Liver (tissue), 3 donors: Measurements from ENCODE around the gene THAP10.

Experiments used
- FOXA1 ChIP-seq: IDR thresholded peaks from 2 replicates; pipeline ENCODE4 v1.6.1; 2016; ENCODE audit warnings: antibody characterized with exemption
- JUND ChIP-seq, 2 donors: IDR thresholded peaks; 2 replicates each; pipeline ENCODE4 v1.6.1; 2016; ENCODE audit warnings: antibody characterized with exemption in 2 of 2
- RAD21 ChIP-seq, 2 donors: IDR thresholded peaks; 2 replicates each; pipeline ENCODE4 v1.6.1; 2016; ENCODE audit warnings: antibody characterized with exemption in 2 of 2, mild to moderate bottlenecking in 2 of 2
- RXRA ChIP-seq, 2 donors: IDR thresholded peaks; 2 replicates each; pipeline ENCODE4 v1.6.1; 2017 to 2018; ENCODE audit warnings: antibody characterized with exemption in 2 of 2, mild to moderate bottlenecking in 1 of 2
- TAF1 ChIP-seq: conservative IDR thresholded peaks from 2 replicates; pipeline ENCODE4 v1.6.1; 2016; ENCODE audit warnings: antibody characterized with exemption, mild to moderate bottlenecking
- YY1 ChIP-seq: IDR thresholded peaks from 2 replicates; pipeline ENCODE4 v1.6.1; 2016; ENCODE audit warnings: antibody characterized with exemption, mild to moderate bottlenecking
- TF ChIP-seq, protein P1 (sequence below): fragments of 150-350 bp; IDR thresholded peaks from 2 replicates; pipeline ENCODE4 v1.5.1; 2017; ENCODE audit warnings: improper control_type of control experiment, low read depth, low read length; ENCODE audit not compliant: missing input control
- TF ChIP-seq, protein P2 (sequence below): IDR thresholded peaks from 2 replicates; pipeline ENCODE4 v1.6.1; 2016; ENCODE audit warnings: antibody characterized with exemption
- TF ChIP-seq, protein P3 (sequence below): IDR thresholded peaks from 2 replicates; pipeline ENCODE4 v1.6.1; 2016; ENCODE audit warnings: antibody characterized with exemption
- TF ChIP-seq, protein P4 (sequence below): IDR thresholded peaks from 2 replicates; pipeline ENCODE4 v1.6.1; 2016; ENCODE audit warnings: antibody characterized with exemption, mild to moderate bottlenecking
- TF ChIP-seq, protein P5 (sequence below): IDR thresholded peaks from 2 replicates; pipeline ENCODE4 v1.6.1; 2016; ENCODE audit warnings: antibody characterized with exemption
- donor health status: healthy.
- donor health status: healthy.

DNA sequence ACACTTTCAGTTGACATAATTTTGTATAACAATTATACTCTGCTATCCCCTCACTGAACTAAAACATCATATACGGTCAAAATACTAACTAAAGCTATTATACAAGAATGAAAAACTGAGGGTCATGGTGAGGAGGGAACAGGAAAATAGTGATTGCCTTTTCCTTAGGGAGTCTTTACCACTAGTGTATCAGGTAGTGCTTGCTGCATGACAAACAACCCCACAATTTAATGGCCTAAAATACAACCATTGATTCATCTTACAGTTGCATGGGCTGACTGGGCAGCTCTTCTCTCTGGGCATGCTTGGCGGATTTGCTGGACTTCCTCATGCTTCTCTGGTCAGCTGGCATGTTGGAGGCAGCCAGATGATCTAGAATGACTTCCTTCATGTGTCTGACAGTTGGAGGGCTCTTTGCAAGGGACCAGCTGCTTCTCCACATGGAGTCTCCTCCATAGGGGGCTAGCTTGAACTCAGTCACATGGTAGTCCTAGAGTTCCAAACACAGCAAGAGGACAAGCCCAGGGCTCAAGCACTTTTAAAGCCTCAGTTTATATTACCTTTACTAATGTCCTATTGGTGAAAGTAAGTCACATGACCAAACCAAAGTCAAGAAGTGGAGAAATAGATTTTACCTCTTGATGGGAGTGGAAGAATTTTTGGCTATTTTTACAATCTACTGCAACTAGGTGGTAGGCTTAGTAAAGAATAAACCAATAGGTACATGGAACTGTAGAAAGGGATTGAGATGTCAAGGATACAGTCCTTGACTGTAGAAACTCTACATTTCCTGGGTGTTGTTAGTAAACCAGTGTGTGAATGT is 18.8 kb downstream of the THAP10 start:
- TF ChIP-seq, protein P1, sequence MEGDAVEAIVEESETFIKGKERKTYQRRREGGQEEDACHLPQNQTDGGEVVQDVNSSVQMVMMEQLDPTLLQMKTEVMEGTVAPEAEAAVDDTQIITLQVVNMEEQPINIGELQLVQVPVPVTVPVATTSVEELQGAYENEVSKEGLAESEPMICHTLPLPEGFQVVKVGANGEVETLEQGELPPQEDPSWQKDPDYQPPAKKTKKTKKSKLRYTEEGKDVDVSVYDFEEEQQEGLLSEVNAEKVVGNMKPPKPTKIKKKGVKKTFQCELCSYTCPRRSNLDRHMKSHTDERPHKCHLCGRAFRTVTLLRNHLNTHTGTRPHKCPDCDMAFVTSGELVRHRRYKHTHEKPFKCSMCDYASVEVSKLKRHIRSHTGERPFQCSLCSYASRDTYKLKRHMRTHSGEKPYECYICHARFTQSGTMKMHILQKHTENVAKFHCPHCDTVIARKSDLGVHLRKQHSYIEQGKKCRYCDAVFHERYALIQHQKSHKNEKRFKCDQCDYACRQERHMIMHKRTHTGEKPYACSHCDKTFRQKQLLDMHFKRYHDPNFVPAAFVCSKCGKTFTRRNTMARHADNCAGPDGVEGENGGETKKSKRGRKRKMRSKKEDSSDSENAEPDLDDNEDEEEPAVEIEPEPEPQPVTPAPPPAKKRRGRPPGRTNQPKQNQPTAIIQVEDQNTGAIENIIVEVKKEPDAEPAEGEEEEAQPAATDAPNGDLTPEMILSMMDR, result no peak
- TF ChIP-seq JUND (IDR thresholded peaks at IDR 0.05), result no peak
- TF ChIP-seq, protein P2, sequence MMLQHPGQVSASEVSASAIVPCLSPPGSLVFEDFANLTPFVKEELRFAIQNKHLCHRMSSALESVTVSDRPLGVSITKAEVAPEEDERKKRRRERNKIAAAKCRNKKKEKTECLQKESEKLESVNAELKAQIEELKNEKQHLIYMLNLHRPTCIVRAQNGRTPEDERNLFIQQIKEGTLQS, result no peak
- TF ChIP-seq, protein P3, sequence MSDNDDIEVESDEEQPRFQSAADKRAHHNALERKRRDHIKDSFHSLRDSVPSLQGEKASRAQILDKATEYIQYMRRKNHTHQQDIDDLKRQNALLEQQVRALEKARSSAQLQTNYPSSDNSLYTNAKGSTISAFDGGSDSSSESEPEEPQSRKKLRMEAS, result no peak
- TF ChIP-seq FOXA1, result no peak
- TF ChIP-seq, protein P4, sequence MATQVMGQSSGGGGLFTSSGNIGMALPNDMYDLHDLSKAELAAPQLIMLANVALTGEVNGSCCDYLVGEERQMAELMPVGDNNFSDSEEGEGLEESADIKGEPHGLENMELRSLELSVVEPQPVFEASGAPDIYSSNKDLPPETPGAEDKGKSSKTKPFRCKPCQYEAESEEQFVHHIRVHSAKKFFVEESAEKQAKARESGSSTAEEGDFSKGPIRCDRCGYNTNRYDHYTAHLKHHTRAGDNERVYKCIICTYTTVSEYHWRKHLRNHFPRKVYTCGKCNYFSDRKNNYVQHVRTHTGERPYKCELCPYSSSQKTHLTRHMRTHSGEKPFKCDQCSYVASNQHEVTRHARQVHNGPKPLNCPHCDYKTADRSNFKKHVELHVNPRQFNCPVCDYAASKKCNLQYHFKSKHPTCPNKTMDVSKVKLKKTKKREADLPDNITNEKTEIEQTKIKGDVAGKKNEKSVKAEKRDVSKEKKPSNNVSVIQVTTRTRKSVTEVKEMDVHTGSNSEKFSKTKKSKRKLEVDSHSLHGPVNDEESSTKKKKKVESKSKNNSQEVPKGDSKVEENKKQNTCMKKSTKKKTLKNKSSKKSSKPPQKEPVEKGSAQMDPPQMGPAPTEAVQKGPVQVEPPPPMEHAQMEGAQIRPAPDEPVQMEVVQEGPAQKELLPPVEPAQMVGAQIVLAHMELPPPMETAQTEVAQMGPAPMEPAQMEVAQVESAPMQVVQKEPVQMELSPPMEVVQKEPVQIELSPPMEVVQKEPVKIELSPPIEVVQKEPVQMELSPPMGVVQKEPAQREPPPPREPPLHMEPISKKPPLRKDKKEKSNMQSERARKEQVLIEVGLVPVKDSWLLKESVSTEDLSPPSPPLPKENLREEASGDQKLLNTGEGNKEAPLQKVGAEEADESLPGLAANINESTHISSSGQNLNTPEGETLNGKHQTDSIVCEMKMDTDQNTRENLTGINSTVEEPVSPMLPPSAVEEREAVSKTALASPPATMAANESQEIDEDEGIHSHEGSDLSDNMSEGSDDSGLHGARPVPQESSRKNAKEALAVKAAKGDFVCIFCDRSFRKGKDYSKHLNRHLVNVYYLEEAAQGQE, result no peak
- TF ChIP-seq RAD21 (IDR thresholded peaks at IDR 0.05), result no peak
- no peak for TF ChIP-seq TAF1
- TF ChIP-seq YY1, result no peak
- TF ChIP-seq RXRA (IDR thresholded peaks at IDR 0.05), result no peak
- TF ChIP-seq, protein P5, sequence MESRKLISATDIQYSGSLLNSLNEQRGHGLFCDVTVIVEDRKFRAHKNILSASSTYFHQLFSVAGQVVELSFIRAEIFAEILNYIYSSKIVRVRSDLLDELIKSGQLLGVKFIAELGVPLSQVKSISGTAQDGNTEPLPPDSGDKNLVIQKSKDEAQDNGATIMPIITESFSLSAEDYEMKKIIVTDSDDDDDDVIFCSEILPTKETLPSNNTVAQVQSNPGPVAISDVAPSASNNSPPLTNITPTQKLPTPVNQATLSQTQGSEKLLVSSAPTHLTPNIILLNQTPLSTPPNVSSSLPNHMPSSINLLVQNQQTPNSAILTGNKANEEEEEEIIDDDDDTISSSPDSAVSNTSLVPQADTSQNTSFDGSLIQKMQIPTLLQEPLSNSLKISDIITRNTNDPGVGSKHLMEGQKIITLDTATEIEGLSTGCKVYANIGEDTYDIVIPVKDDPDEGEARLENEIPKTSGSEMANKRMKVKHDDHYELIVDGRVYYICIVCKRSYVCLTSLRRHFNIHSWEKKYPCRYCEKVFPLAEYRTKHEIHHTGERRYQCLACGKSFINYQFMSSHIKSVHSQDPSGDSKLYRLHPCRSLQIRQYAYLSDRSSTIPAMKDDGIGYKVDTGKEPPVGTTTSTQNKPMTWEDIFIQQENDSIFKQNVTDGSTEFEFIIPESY, result no peak
